GM18526 (cell line): ENCODE measurements around the gene RPP25.

Source experiments
- POLR2A ChIP-seq: IDR thresholded peaks from 3 replicates; pipeline ENCODE4 v1.6.1; 2011; ENCODE audit not compliant: insufficient read length; ENCODE audit errors: extremely low read depth

The RPP25 gene

DNA sequence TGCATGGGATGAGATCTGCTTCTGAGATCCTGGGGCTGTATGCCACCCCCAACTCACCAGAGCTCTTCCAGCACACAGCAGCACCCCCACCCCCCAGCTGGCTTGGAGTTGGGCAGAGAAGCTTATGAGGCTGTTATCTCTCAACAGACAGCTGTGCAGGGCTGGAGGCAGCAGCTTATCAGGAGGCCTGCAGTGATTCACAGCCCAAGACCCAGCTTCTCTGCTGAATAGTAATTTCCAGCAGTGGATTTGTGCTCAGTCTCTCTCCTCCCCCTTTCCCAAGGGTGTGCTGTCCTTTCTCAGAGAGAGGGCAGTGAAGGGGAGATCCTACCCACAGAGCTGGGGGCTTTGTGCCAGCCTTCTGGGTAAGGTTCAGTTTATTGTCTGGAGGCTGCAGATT lies 2.1 kb downstream of the RPP25 start:
- no peak for TF ChIP-seq POLR2A

DNA sequence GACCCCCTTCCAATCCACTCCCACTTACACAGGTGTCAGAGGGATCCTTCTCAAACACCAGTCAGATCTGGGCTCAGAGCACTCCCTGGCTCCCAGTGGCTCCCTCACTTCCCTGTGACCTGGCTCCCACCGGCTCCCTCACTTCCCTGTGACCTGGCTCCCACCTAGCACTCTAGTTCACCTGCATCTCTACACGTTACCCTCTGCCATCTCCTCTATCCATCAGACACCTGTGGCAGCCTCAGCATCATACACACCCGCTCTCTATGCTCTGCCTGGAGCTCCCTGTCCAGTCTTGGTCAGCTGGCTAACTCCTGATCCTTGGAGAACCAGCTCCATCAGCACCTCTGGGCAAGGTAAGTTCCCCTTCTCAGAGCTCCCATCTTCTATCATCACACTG lies 5.6 kb downstream of the RPP25 start:
- TF ChIP-seq POLR2A = no peak

DNA sequence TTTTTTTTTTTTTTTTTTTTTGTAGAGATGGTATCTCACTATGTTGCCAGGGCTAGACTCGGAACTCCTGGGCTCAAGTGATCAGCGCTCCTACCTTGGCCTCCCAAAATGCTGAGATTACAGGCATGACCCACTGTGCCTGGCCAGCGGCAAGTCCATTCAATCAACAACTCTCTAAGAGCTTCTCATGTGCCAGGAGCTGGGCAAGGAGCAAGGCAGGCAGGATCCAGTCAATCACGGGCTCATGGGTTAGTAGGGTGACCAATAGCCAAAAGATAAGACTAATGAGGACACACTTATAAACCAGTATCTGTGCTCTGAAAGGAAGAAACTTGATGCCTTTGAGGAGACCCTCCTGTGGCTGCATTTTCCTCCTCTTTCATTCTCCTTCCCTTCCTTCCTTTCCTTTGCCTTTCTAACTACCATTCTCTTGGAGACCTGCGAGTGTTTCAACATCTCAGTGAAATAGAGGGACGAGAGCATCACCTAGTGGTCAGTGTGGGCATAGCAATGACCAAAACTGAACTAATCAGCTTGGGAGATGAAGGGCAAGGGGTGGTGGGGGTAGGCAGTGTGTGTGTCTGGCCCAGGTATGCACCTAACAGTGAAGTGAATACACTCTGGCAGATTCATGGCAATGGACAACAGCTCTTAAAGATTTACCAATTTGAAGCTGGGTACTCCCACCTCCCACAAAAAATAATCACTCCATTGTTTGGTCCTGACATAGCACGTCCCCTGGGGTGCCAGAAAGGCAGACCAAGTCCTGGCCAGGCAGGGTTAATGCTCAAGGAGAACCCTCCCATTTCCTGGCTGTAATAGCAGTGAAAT lies 6.3 kb downstream of the RPP25 start:
- no peak for TF ChIP-seq POLR2A

DNA sequence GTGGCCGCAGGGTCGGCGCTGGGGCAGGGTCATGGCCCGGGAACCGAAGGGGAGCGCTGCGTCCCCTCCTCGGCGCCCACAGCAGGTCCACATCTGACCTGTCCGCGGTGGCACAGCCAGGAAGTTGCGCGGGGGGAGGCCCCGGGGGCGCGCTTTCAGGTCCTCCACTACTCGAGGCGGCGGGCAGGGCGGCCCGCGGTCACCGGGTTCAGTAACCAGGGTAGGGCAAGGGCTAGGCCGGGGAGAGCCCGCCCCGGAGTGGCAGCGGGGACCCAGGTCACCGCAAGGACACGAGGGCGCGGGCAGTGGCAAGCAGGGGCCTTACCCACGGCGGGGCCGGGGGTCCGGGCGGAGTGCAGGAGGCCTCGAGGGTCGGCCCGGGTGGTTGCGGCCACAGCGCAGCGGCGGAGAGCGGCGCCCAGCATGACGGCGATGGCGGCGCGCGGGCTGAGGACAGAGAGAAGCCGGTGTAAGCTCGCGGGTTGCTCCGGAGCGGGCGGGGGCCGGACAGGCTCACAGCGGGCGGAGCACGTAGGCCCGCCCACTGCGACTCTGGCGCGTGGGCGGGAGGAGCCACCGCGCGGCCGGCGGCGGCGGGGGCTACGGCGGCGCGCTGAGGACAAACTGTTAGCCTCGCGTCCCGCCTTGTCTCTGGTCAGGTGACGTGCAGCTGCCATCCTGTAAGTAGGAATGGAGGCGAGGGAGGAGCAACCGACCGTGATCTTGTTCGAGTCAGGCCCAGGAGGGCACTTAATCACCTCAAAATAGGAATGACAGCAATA lies 18.8 kb downstream of the RPP25 start, which contains the start of gene COX5A:
Gene COX5A (minus strand): TSS at position 484 of the 782 bp plus-strand sequence. CDS start 59 bp downstream, at position 425.
- peak; percentile 90 for TF ChIP-seq POLR2A

GRCh38 chr15:74937272-74937589 lies 19.3 kb downstream of the RPP25 start:
- TF ChIP-seq POLR2A = no peak

DNA sequence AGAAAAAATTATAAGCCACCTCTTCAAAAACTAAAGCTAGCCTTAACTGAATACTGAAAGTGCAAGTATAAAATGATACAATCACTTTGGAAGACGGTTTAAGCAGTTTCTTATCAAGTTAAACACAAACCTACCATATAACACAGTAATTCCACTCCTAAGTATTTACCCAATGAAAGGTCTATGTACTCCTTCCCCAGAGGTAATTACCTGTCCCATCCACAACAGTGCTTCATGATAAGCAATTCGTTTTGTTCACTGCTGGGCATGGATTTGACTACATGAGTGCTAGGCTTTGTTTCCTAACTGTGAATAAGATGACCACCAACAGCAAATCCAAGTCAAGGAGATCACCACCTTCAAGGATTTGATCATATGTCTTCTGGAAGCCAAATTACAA lies 23.0 kb downstream of the RPP25 start:
- no peak for TF ChIP-seq POLR2A

DNA sequence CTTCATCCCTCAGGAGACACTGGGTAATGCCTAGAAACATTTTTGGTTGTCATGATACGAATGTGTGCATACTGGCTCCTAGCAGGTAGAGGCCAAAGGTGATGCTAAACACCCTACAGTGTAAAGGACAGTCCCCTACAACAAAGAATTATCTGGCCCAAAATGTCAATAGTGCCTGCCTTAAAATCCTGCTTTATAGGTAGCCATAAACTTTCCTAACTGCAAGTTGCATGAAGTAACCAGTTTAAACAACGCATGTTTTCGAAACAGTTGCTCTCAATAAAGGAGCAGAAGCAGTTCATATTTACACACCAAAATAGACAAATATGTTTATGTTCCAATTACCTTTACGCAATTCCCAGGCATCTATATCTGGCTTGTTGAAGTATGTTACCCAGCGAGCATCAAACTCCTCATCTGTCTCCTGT lies 27.8 kb downstream of the RPP25 start:
- TF ChIP-seq POLR2A = no peak

GRCh38 chr15:74924525-74924924 lies 32.0 kb downstream of the RPP25 start:
- no peak for TF ChIP-seq POLR2A

- no peak for TF ChIP-seq POLR2A
Measured at GRCh38 chr15:74920456-74920855, 36.1 kb downstream of the RPP25 start.

- TF ChIP-seq POLR2A = no peak
Measured at GRCh38 chr15:74917676-74918075, 38.9 kb downstream of the RPP25 start.

DNA sequence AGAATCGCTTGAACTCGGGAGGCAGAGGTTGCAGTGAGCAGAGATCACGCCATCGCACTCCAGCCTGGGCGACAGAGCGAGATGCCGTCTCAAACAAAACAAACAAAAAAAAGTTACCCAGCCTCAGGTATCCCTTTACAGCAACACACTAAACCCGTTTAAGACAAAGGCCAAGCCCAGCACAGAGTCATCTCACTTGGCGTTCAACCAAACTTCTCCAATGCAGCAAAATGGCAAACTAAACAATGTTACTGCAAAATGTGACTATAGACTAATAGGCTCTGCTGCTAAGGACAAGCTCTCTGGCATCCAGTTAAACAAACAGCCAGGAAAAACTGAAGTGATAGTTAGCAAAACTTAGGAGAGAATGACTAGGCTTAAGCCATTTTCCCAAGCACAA lies 43.5 kb downstream of the RPP25 start:
- TF ChIP-seq POLR2A = no peak

DNA sequence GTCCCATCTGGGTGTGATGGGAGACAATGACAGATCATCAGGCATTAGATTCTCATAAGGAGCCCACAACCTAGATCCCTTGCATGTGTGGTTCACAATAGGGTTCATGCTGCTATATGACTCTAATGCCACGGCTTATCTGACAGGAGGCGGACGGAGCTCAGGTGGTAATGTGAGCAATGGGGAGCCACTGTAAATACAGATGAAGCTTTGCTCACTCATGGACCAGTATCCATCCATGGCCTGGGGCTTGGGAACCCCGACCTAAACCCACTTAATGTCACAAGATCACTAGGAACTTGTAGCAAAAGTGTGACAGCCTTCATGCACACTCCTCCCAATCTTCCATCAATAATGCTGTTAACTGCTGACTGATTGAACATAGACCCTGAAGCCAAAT lies 47.9 kb downstream of the RPP25 start:
- no peak for TF ChIP-seq POLR2A

GRCh38 chr15:74907163-74907870 lies 49.3 kb downstream of the RPP25 start:
- no peak for TF ChIP-seq POLR2A

GRCh38 chr15:74906450-74907162 lies 50.0 kb downstream of the RPP25 start, which contains the start of gene FAM219B:
Gene FAM219B (minus strand): TSS chr15:74906851. CDS start chr15:74906800, 51 bp downstream.
- TF ChIP-seq POLR2A = peak; percentile 80

GRCh38 chr15:74906067-74906449 lies 50.5 kb downstream of the RPP25 start:
- TF ChIP-seq POLR2A = no peak
